Kidney (tissue), 14 donors: ENCODE results near the gene ABCG8. TPM values are rescaled to one million over a fixed set of nuclear protein-coding genes. Genes with fewer than 3 reads are reported as not detected.

Experiments
- DNase-seq, 5 donors: peaks; one replicate each; pipeline ENCODE4 v3.0.0-alpha.2; 2013 to 2020
- FAIRE-seq: peaks from 2 replicates; lab custom pipeline; 2012; peaks lifted over from hg19 to GRCh38; lab: Jason Lieb, UNC
- H3K27ac ChIP-seq, 2 donors: one replicate each; pipeline ENCODE4 v1.7.0; 2013; ENCODE audit warnings: low read depth in 2 of 2, low read length in 2 of 2, inconsistent platforms in 1 of 2
- H3K27me3 ChIP-seq: one replicate; pipeline ENCODE4 v1.7.1; 2013; ENCODE audit warnings: low read length, inconsistent platforms; ENCODE audit not compliant: control insufficient read depth, insufficient read depth
- H3K36me3 ChIP-seq, 3 donors: one replicate each; pipeline versions ENCODE4 v1.7.0 to v1.7.1; 2013; ENCODE audit warnings: low read length in 3 of 3, control low read depth in 1 of 3, inconsistent platforms in 1 of 3; ENCODE audit not compliant: insufficient read depth in 3 of 3, control insufficient read depth in 2 of 3
- H3K4me1 ChIP-seq, 3 donors: one replicate each; pipeline versions ENCODE4 v1.7.0 to v1.7.1; 2013; ENCODE audit warnings: low read length in 3 of 3, inconsistent platforms in 1 of 3, low read depth in 1 of 3; ENCODE audit not compliant: control insufficient read depth in 2 of 3, insufficient read depth in 2 of 3
- H3K4me3 ChIP-seq, 3 donors: one replicate each; pipeline versions ENCODE4 v1.7.0 to v1.8.1; 2013; ENCODE audit warnings: low read length in 3 of 3, control low read depth in 1 of 3, inconsistent platforms in 1 of 3
- H3K9ac ChIP-seq, 3 donors: one replicate each; pipeline versions ENCODE4 v1.7.0 to v1.7.1; 2013; ENCODE audit warnings: low read length in 3 of 3, control low read depth in 1 of 3, inconsistent platforms in 1 of 3
- H3K9me3 ChIP-seq, 3 donors: one replicate each; pipeline versions ENCODE4 v1.7.0 to v1.7.1; 2013; ENCODE audit warnings: low read length in 3 of 3, control low read depth in 1 of 3, inconsistent platforms in 1 of 3; ENCODE audit not compliant: control insufficient read depth in 2 of 3, insufficient read depth in 1 of 3
- intact Hi-C: fragments of 100-400 bp; cut with DNase I; formaldehyde crosslinking; loops from one replicate; pipeline ENCODE4 v1.11.1; 2022
- polyA plus RNA-seq: library from polyadenylated mRNA; stranded (reverse); fragments of 350-450 nt; fragmentation: Illumina TruSeq; extraction: RNeasy Lipid Tissue Mini Kit (QIAGEN cat#74804); gene quantifications from one replicate; pipeline ENCODE4 v1.2.3, GENCODE V29; 2014; ENCODE audit warnings: low read depth, low replicate concordance; ENCODE audit not compliant: insufficient read depth
- total RNA-seq: library from RNA; stranded (reverse); fragmentation: NEBNext Ultra II Directional; extraction: Animal tissue kit (Norgen Biotek cat#: 25700); gene quantifications from one replicate; pipeline ENCODE4 v1.2.1, GENCODE V29; 2021
- TF ChIP-seq, protein P1 (sequence below): IDR thresholded peaks from 3 replicates; pipeline ENCODE4 v1.5.1; 2012; ENCODE audit warnings: mild to moderate bottlenecking, moderate library complexity, borderline replicate concordance; ENCODE audit not compliant: insufficient read depth; ENCODE audit errors: extremely low read depth
- donor health status: control.
- donor health status: control.
- donor health status: control.
- donor health status: control.
- donor health status: control.
- donor health status: DM: yes; HTN: yes; CAD: no.
- donor health status: Normal renal cell carcinoma (clear cell type).

Gene ABCG8
- total and polyA plus RNA-seq, 2 donors from 2014 or later: 0.09 to 0.13 TPM

DNA sequence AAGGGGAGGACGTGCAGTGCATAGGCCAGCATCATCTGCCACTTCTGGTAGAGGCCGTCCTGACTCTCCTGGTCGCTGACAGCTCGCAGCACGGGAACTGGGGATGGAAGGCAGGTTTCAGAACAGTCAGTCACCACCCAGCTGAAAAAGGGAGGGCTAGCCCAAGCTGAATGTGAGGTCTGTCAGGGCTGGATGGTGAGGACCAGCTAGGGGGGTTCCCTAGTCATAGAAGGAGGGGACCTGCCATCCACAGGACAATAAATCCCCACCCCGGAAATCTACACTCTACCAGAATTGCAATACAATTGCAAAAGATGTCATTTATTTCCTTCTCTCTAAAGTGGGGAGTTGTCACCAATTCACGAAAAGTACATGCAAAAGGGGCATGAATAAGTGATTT lies 15.9 kb upstream of the ABCG8 start:
- Histone ChIP-seq H3K27me3 (no peaks in the 10 kb centered on the region), H3K9me3 (no peaks in the 10 kb centered on the region)

DNA sequence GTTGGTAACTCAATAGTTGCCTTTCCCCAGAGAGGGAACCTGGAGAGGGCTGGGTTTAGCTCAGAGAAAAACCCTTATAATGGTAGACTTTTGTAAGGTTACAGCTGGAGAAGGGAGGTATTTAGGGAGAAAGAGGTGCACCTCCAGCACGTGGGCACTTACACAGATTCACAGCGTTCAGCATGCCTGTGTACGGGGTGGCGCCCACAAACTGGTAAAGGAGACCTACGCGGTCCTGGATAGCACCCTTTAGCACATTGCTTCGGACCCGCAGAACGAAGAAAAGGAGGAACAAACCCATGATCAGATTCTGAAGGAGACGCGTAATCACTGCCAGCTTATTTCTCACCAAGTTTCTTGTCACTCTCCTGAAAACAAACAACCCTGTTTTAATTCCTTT lies 15.0 kb upstream of the ABCG8 start:
- Histone ChIP-seq H3K9me3 (no peaks in the 10 kb centered on the region), H3K36me3 (no peaks in the 10 kb centered on the region), H3K4me1 (no peaks in the 10 kb centered on the region), H3K27me3 (no peaks in the 10 kb centered on the region), H3K27ac (no peak overlapping the region), H3K4me3 (no peak overlapping the region), H3K9ac (no peak overlapping the region)
- FAIRE-seq (no peak), DNase-seq (no peak)
- intact Hi-C loops: no loop called here
- TF ChIP-seq, protein P1, sequence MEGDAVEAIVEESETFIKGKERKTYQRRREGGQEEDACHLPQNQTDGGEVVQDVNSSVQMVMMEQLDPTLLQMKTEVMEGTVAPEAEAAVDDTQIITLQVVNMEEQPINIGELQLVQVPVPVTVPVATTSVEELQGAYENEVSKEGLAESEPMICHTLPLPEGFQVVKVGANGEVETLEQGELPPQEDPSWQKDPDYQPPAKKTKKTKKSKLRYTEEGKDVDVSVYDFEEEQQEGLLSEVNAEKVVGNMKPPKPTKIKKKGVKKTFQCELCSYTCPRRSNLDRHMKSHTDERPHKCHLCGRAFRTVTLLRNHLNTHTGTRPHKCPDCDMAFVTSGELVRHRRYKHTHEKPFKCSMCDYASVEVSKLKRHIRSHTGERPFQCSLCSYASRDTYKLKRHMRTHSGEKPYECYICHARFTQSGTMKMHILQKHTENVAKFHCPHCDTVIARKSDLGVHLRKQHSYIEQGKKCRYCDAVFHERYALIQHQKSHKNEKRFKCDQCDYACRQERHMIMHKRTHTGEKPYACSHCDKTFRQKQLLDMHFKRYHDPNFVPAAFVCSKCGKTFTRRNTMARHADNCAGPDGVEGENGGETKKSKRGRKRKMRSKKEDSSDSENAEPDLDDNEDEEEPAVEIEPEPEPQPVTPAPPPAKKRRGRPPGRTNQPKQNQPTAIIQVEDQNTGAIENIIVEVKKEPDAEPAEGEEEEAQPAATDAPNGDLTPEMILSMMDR: no peak

More for the DNA sequence above, 15.9 kb upstream of the ABCG8 start:
- TF ChIP-seq, protein P1: no peak
- Histone ChIP-seq H3K36me3 (no peaks in the 10 kb centered on the region), H3K4me3 (no peak overlapping the region), H3K27ac (no peak overlapping the region), H3K9ac (no peak overlapping the region), H3K4me1 (no peaks in the 10 kb centered on the region)
- FAIRE-seq: no peak
- intact Hi-C loops: no loop called here
- DNase-seq: no peak

DNA sequence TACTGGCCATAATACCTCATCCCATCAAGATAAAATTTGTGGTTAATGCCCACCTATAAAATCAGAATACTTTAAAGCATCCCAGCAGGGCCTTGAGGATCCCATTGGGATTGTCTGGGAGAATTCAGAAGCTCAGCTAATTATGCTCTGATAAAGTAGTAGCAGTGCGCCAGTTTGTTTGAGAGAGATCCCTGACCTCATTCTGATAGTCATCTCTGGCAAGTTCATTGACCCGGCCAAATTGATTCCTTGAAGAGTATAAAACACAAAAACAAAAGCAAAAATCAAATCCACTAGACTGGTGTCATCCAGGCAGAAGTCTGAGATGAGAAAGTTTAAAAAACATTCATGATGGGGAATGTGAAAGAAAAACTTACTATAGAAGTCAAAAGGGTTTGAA lies 14.3 kb upstream of the ABCG8 start:
- Histone ChIP-seq H3K27ac (no peak overlapping the region), H3K9ac (no peak overlapping the region), H3K36me3 (no peaks in the 10 kb centered on the region), H3K27me3 (no peaks in the 10 kb centered on the region), H3K9me3 (no peaks in the 10 kb centered on the region), H3K4me1 (no peaks in the 10 kb centered on the region), H3K4me3 (no peak overlapping the region)
- FAIRE-seq (no peak), DNase-seq (no peak)
- intact Hi-C loops: no loop called here
- TF ChIP-seq, protein P1: no peak

DNA sequence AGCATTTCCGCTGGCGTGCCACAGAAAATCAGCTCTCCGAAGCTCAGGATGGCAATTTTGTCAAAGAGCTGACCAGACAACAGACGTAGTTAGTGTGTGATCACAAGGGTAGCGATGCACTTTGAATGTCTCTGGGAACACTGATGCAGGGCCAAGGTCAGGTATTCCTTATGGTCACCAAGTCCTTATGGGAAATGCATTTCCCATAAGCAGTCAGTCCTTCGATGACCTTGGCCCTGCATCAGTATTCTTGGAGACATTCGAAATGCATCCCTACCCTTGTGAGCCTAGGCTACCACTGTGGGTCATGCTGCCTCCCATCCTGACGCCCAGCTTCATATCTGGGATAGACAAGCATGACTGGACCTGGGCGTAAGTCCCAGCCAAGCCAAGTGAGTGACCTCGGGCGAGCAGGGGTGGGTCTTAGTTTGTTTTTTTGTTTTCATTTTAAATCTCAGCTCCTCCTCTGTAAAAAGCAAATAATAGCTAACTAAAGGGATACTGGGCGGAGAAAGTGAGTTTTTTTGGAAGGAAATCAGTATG lies 13.7 kb upstream of the ABCG8 start:
- no peak overlapping the region for H3K4me3 ChIP-seq
- H3K27ac ChIP-seq: no peak overlapping the region
- no peaks in the 10 kb centered on the region for H3K4me1 ChIP-seq
- no peak overlapping the region for H3K9ac ChIP-seq
- DNase-seq: no peak
- H3K9me3 ChIP-seq: no peaks in the 10 kb centered on the region
- TF ChIP-seq, protein P1: no peak
- no peak for FAIRE-seq
- intact Hi-C loops: no loop called here
- H3K36me3 ChIP-seq: no peaks in the 10 kb centered on the region
- no peaks in the 10 kb centered on the region for H3K27me3 ChIP-seq
